ENCODE results near the gene TIGD7. TPM values are rescaled to one million over a fixed set of nuclear protein-coding genes. Genes with fewer than 3 reads are reported as not detected.

Gene TIGD7
- total and polyA plus RNA-seq, 2 of the 8 experiments (the other 6 are each of a cell fraction or from before 2014, with no cell fraction given): 3.0 to 8.9 TPM

GRCh38 chr16:3311496-3311895 is 6.3 kb upstream of the TIGD7 start:
- Histone ChIP-seq H3K79me2 (ENCODE audit: control insufficient read depth in 1 of 2, insufficient read depth in 2 of 2, low read length in 2 of 2) (no peaks in the 10 kb centered on the region), H2BK20ac (ENCODE audit: low read length) (no peak overlapping the region), H2BK5ac (ENCODE audit: low read depth, low read length) (no peak overlapping the region), H3K56ac (replicated peaks; ENCODE audit: insufficient read length, low read depth, low read length) (no peak overlapping the region), H2AK5ac (ENCODE audit: low read depth, low read length) (no peak overlapping the region), H3K36me3 (ENCODE audit: control insufficient read depth in 2 of 4, insufficient read depth in 4 of 4, low read length in 3 of 4) (peaks cover 19 to 95% (median 64%) of the 10 kb centered on the region in 4 experiments), H2BK12ac (ENCODE audit: low read depth, low read length) (no peak overlapping the region), H3K18ac (ENCODE audit: extremely low read depth, low read length) (no peak overlapping the region), H3K23me2 (ENCODE audit: low read depth, low read length) (no peaks in the 10 kb centered on the region), H2BK15ac (ENCODE audit: low read length) (no peak overlapping the region), H4K20me1 (replicated peaks in 1 of 2; ENCODE audit: control insufficient read depth in 1 of 2, insufficient read depth in 2 of 2, low read length in 2 of 2) (no peaks in the 10 kb centered on the region), H4K5ac (ENCODE audit: insufficient read length, low read depth, low read length) (no peak overlapping the region), H3K9ac (replicated peaks in 1 of 4; ENCODE audit: extremely low read depth in 1 of 4, low read depth in 3 of 4, low read length in 3 of 4) (no peak overlapping the region), H3K4ac (replicated peaks; ENCODE audit: insufficient read length, low read depth, low read length) (no peak overlapping the region), H2BK120ac (replicated peaks; ENCODE audit: low read depth, low read length) (no peak overlapping the region), H4K91ac (replicated peaks; ENCODE audit: insufficient read length, low read length) (no peak overlapping the region), H3K9me3 (ENCODE audit: insufficient read depth in 2 of 2, low read depth in 1 of 2, low read length in 1 of 2) (peaks cover 79 to 88% of the 10 kb centered on the region in 2 experiments), H3K27me3 (replicated peaks in 1 of 4; ENCODE audit: control insufficient read depth in 3 of 4, extremely low read depth in 1 of 4, insufficient read depth in 3 of 4, low read length in 3 of 4) (no peaks in the 10 kb centered on the region; a peak in 1 of 7 replicates), H3K14ac (ENCODE audit: insufficient read length) (no peak overlapping the region), H3K79me1 (ENCODE audit: low read depth, low read length) (no peaks in the 10 kb centered on the region; the same call in 1 of the 2 replicates), H3K23ac (ENCODE audit: insufficient read length) (no peak overlapping the region), H3K27ac (ENCODE audit: low read depth, low read length) (no peak overlapping the region), H3K4me2 (ENCODE audit: insufficient read depth in 1 of 2, low read depth in 2 of 2, low read length in 2 of 2) (no peak overlapping the region), H3K4me3 (ENCODE audit: extremely low read depth in 1 of 4, insufficient read depth in 2 of 4, low read depth in 3 of 4, low read length in 4 of 4) (no peak overlapping the region), H2AFZ (ENCODE audit: low read length) (no peak overlapping the region), H4K8ac (ENCODE audit: extremely low read depth, insufficient read depth, low read length) (no peak overlapping the region), H3K4me1 (replicated peaks in 1 of 4; ENCODE audit: control insufficient read depth in 3 of 4, insufficient read depth in 4 of 4, low read length in 3 of 4) (no peaks in the 10 kb centered on the region)
- FAIRE-seq (no peak), DNase-seq (ENCODE audit: low read depth in 1 of 2, low spot score in 2 of 2) (no peak)
- POLR2A ChIA-PET (ENCODE audit: partially characterized antibody): interaction anchor here (1.2 kb wide), 1 partner anchor 13 kb away, joined by 3 read pairs; no protein-coding TSS in a partner anchor
- TF ChIP-seq RAD21 (IDR thresholded peaks at IDR 0.05 in 1 of 2, conservative IDR thresholded peaks at IDR 0.05 in 1 of 2; ENCODE audit: low read depth in 2 of 2, low read length in 2 of 2) (no peak), TAF7 (optimal IDR thresholded peaks at IDR 0.05; ENCODE audit: borderline replicate concordance, low read depth, low read length) (no peak)
- 84% methylated on average over 4 of the region's 4 CpGs; no CpG with 5 or more reads in 1 of the 2 experiments for WGBS, 2 experiments (ENCODE audit: extremely low coverage in 1 of 2, insufficient coverage in 1 of 2, insufficient read length in 1 of 2, insufficient replicate concordance in 2 of 2, low coverage in 1 of 2, low lambda C conversion rate in 2 of 2, missing lambda C conversion rate in 1 of 2)
- CTCF ChIA-PET (ENCODE audit: partially characterized antibody): interaction anchor here (2.9 kb wide), 1 partner anchor 44 kb away, joined by 11 read pairs; no protein-coding TSS in a partner anchor
